GM12878 (cell line): ENCODE data around the gene CAMTA1. TPM values are rescaled to one million over a fixed set of nuclear protein-coding genes. Genes with fewer than 3 reads are reported as not detected.

Source experiments
- ATAC-seq: fragments of 200-7000 bp; cut with Tn5 transposase; 3 replicates; pipeline ENCODE4 v1.9.1; 2020; ENCODE audit warnings: mild to moderate bottlenecking, moderate library complexity
- BruUV-seq: library from RNA; stranded (reverse); fragments of 400-500 nt; replicated peaks from 2 replicates; lab custom pipeline; 2021; lab: Mats Ljungman, UMichigan
- CTCF ChIA-PET: fragments of 300-600 bp; sonication (Branson Sonifier 250); formaldehyde crosslinking; extraction: SDS; loops from one replicate; lab custom pipeline; 2021; ENCODE audit warnings: inconsistent platforms; lab: Yijun Ruan, JAX
- POLR2A ChIA-PET: fragments of 350-600 bp; formaldehyde crosslinking; extraction: SDS; loops from one replicate; lab custom pipeline; 2021; ENCODE audit warnings: inconsistent platforms; lab: Charles Lee
- RAD21 ChIA-PET: fragments of 300-600 bp; sonication (Branson Sonifier 250); formaldehyde crosslinking; loops from one replicate; lab custom pipeline; 2023; ENCODE audit warnings: antibody characterized with exemption; ENCODE audit not compliant: unreplicated experiment; lab: Charles Lee
- SMC1A ChIA-PET: fragments of 300-600 bp; sonication (Branson Sonifier 250); formaldehyde crosslinking; loops from one replicate; lab custom pipeline; 2023; ENCODE audit not compliant: unreplicated experiment, uncharacterized antibody; lab: Charles Lee
- DNase-seq: peaks from one replicate; pipeline ENCODE4 v3.0.0-alpha.2; 2011; ENCODE audit warnings: low read depth, low spot score
- FAIRE-seq: peaks from 3 replicates; lab custom pipeline; 2011; peaks lifted over from hg19 to GRCh38; lab: Jason Lieb, UNC
- H2AFZ ChIP-seq: 2 replicates; pipeline ENCODE4 v1.6.0; 2011; ENCODE audit warnings: low read depth, low read length, control low read depth; ENCODE audit not compliant: control insufficient read depth
- H3K27ac ChIP-seq: 2 replicates; pipeline ENCODE4 v1.5.1; 2011; ENCODE audit warnings: control low read depth; ENCODE audit not compliant: control insufficient read depth, insufficient read depth
- H3K27me3 ChIP-seq, 2 experiments: replicated peaks in 1 of 2; 2 replicates each; pipeline versions ENCODE4 v1.6.0 to v1.6.1; 2011; ENCODE audit warnings: low read length in 1 of 2; ENCODE audit not compliant: control insufficient read depth in 2 of 2, insufficient read depth in 2 of 2
- H3K36me3 ChIP-seq, 2 experiments: 2 replicates each; pipeline ENCODE4 v1.5.1; 2011; ENCODE audit warnings: low read length in 1 of 2; ENCODE audit not compliant: control insufficient read depth in 2 of 2, insufficient read depth in 2 of 2
- H3K4me1 ChIP-seq: 2 replicates; pipeline ENCODE4 v1.6.1; 2011; ENCODE audit warnings: mild to moderate bottlenecking, low read length, moderate library complexity, mixed read lengths; ENCODE audit not compliant: control insufficient read depth, insufficient read depth
- H3K4me2 ChIP-seq: 2 replicates; pipeline ENCODE4 v1.6.0; 2011; ENCODE audit warnings: control low read depth; ENCODE audit not compliant: control insufficient read depth, insufficient read depth
- H3K4me3 ChIP-seq: fragments of 200-600 bp; sonication (generic); 2 replicates; pipeline ENCODE4 v1.5.1; 2016
- H3K79me2 ChIP-seq: 2 replicates; pipeline ENCODE4 v1.6.0; 2011; ENCODE audit warnings: low read length; ENCODE audit not compliant: control insufficient read depth, insufficient read depth
- H3K9ac ChIP-seq: 2 replicates; pipeline ENCODE4 v1.8.0; 2011; ENCODE audit warnings: low read length, control low read depth, mixed read lengths; ENCODE audit not compliant: control insufficient read depth, insufficient read depth
- H3K9me3 ChIP-seq: replicated peaks from 3 replicates; pipeline ENCODE4 v1.5.1; 2011; ENCODE audit warnings: mild to moderate bottlenecking, low read length; ENCODE audit not compliant: control insufficient read depth, insufficient read depth
- H4K20me1 ChIP-seq: 2 replicates; pipeline ENCODE4 v1.6.0; 2011; ENCODE audit not compliant: control insufficient read depth, insufficient read depth
- IRF4 ChIP-seq: IDR thresholded peaks from 2 replicates; pipeline ENCODE4 v1.6.1; 2011; ENCODE audit warnings: low read depth, low read length
- NR2C2 ChIP-seq: IDR thresholded peaks from 2 replicates; pipeline ENCODE4 v1.6.1; 2011; ENCODE audit warnings: borderline replicate concordance, low read depth; ENCODE audit not compliant: control insufficient read depth, insufficient read length
- ZNF687 ChIP-seq: fragments of 450-650 bp; IDR thresholded peaks from 2 replicates; pipeline ENCODE4 v1.6.1; 2017; ENCODE audit warnings: mild to moderate bottlenecking, moderate library complexity
- WGBS: methylation state at CpG from one replicate; pipeline ENCODE4 v1.1.6; 2016; ENCODE audit warnings: low lambda C conversion rate; ENCODE audit not compliant: insufficient replicate concordance, insufficient coverage; ENCODE audit errors: missing lambda C conversion rate; 5-methylcytosine and 5-hydroxymethylcytosine counted together
- in situ Hi-C: fragments of 300-500 bp; cut with MboI; formaldehyde crosslinking; loops from 9 replicates; pipeline ENCODE4 v1.14.3; 2018; ENCODE audit warnings: mixed read lengths
- intact Hi-C: fragments of 100-400 bp; cut with micrococcal nuclease; formaldehyde crosslinking; loops from one replicate; pipeline ENCODE4 v1.14.2; 2022; ENCODE audit not compliant: unreplicated experiment
- polyA plus RNA-seq, 11 experiments: library from polyadenylated mRNA; depleted of rRNA in 4 of 11; unstranded in 6 of 11; stranded (reverse) in 5 of 11; fragments of >200 nt; fragmentation: Nextera tagmentation in 4 of 11; fragmentation: Illumina TruSeq in 1 of 11; extraction: Ambion mirVana in 4 of 11; extraction: Trizol in 1 of 11; gene quantifications; 1 replicate in 1 of 11; 2 replicates in 10 of 11; pipeline versions ENCODE4 v1.2.1 to v1.2.3, GENCODE V29; 2011 to 2016; ENCODE audit warnings: inconsistent platforms in 2 of 11, missing spikeins in 2 of 11, low read depth in 1 of 11
- total RNA-seq, 4 experiments: library from RNA; depleted of rRNA in 3 of 4; stranded (reverse); fragments of >200 nt in 3 of 4; fragmentation: Illumina TruSeq in 1 of 4; extraction: Trizol in 1 of 4; gene quantifications; 2 replicates each; pipeline versions ENCODE4 v1.2.1 to v1.2.3, GENCODE V29; 2013 to 2021

The CAMTA1 gene
- total and polyA plus RNA-seq, 10 of the 15 experiments (the other 5 are each of a cell fraction or from before 2014, with no cell fraction given) = 37.7 to 148 (median 76.4) TPM

- no peaks in the 10 kb centered on the region for H3K36me3 ChIP-seq
- H3K79me2 ChIP-seq = peaks cover 11% of the 10 kb centered on the region
- FAIRE-seq = no peak
- intact Hi-C loops = no loop called here
- DNase-seq = no peak
- H3K4me2 ChIP-seq = no peak overlapping the region
- ATAC-seq = no peak
- H3K4me3 ChIP-seq = no peak overlapping the region
- no peak overlapping the region for H3K27ac ChIP-seq
- H3K4me1 ChIP-seq = no peaks in the 10 kb centered on the region
- H4K20me1 ChIP-seq = no peaks in the 10 kb centered on the region
- ChIA-PET POLR2A (interaction anchor here (0.5 kb wide), 1 partner anchor 12 kb away, joined by 7 read pairs; no protein-coding TSS in a partner anchor), SMC1A (interaction anchor here (1.0 kb wide), 1 partner anchor 45 kb away, joined by 3 read pairs; no protein-coding TSS in a partner anchor), CTCF (interaction anchor here (3.5 kb wide), 1 partner anchor 14 kb away, joined by 28 read pairs; no protein-coding TSS in a partner anchor)
- in situ Hi-C loops = no loop called here
- H3K9ac ChIP-seq = no peak overlapping the region
- H3K9me3 ChIP-seq = no peaks in the 10 kb centered on the region
- WGBS = 29% methylated on average over 4 of the region's 4 CpGs
- TF ChIP-seq NR2C2 (no peak), IRF4 (no peak), ZNF687 (no peak)
- TF ChIP-seq, all 136 proteins: peak for 0
- H2AFZ ChIP-seq = no peak overlapping the region
- no peaks in the 10 kb centered on the region; a peak in 1 of 4 replicates for H3K27me3 ChIP-seq
- BruUV-seq = no TSS peak
- RAD21 ChIA-PET = no interaction called here
Observed at GRCh38 chr1:7767176-7767575, 981.9 kb downstream of the CAMTA1 start.
